GM10248 (cell line): ENCODE measurements around the gene KIAA1958.

Experiments used
- CTCF ChIA-PET: fragments of 300-600 bp; sonication (Branson Sonifier 250); formaldehyde crosslinking; extraction: SDS; loops from one replicate; lab custom pipeline; 2021; ENCODE audit warnings: antibody characterized with exemption; lab: Yijun Ruan, JAX
- POLR2A ChIA-PET: fragments of 350-650 bp; sonication (Branson Sonifier 250); formaldehyde crosslinking; extraction: SDS; loops from one replicate; lab custom pipeline; 2020; ENCODE audit warnings: antibody characterized with exemption; lab: Yijun Ruan, JAX
- DNase-seq: peaks from one replicate; pipeline ENCODE4 v3.0.0; 2012; ENCODE audit errors: extremely low spot score
- CTCF ChIP-seq: IDR thresholded peaks from 2 replicates; pipeline ENCODE4 v1.5.1; 2012; ENCODE audit warnings: mild to moderate bottlenecking, low read depth; ENCODE audit errors: extremely low read depth, missing control alignments, control extremely low read depth

KIAA1958 gene

DNA sequence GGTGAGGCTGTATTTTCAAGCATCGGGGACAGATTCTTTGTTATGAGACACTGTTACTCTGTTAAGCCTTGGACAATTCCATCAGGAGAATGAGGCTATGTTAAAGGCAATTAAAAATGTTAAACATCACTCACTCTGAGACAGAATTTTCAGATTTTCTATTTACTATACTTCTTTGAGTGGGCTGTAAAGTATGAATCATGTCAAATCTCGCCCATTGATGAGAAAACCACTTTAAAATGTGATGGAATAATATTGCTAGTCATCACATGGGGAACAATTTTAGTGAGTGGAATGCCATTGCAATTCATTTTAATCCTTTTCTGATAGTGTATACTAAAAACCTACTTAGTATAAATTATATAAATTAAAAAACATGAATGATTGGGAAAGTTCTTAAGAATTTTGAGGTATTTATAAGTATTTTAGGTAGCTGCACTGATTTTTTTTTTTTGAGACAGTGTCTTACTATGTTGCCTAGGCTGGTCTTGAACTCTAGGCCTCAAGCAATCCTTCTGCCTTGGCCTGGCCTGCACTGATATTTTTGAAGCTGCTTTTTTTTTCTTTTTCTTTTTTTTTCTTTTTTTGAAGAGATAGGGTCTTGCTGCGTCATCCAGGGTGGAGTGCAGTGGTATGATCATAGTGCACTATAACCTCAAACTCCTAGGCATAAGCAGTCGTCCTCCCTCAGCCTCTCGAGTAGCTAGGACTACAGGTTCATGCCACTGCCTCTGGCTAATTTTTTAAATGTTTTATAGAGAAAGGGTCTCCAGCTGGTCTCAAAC, 73.2 kb downstream of the KIAA1958 start:
- no peak for DNase-seq
- ChIA-PET CTCF (interaction anchor here (0.9 to 1.3 kb wide), 3 partner anchors 9 to 18 kb away, joined by 3 read pairs; no protein-coding TSS in a partner anchor), POLR2A (no interaction called here)
- no peak for TF ChIP-seq CTCF

DNA sequence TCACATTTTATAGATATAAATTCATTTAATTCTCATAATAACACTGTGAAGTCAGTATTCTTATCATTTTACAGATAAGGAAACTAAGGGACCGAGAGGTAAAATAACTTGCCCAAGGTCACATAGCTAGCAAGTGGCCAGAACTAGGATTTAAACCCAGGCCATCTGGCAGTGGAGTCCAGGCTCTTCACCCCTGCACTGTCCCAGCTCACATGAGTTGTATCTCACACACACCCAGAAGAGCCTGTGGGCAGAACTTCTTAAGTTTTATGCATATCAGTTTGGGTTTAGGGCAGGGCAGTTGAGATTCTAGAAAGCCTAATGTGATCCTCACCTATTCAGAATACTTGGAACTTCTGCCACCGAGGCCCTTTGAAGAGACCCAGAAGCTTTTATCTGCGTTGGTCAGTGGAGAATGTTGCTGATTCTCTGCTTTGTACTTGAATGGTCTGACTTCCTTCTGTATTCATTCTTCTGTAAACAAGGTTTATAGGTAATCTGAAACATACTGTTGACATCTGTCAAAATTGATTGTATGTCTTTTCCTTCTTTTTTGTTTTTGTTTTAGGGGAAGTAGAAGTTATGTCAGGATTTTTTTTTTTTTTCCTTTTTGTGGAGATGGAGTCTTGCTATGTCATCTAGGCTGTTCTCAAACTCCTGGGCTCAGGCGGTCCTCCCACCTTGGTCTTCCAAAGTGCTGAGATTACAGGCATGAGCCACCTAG, 75.8 kb downstream of the KIAA1958 start:
- ChIA-PET POLR2A (no interaction called here), CTCF (interaction anchor here (1.2 kb wide), 2 partner anchors 9 to 13 kb away, joined by 3 to 4 read pairs; no protein-coding TSS in a partner anchor)
- TF ChIP-seq CTCF: no peak
- no peak for DNase-seq

- ChIA-PET CTCF (interaction anchor here (0.9 to 1.7 kb wide), 3 partner anchors 10 to 14 kb away, joined by 3 to 8 read pairs (median 3); no protein-coding TSS in a partner anchor), POLR2A (no interaction called here)
- no peak for TF ChIP-seq CTCF
- no peak for DNase-seq
These were observed 82.6 kb downstream of the KIAA1958 start for GRCh38 chr9:112569186-112569585.

DNA sequence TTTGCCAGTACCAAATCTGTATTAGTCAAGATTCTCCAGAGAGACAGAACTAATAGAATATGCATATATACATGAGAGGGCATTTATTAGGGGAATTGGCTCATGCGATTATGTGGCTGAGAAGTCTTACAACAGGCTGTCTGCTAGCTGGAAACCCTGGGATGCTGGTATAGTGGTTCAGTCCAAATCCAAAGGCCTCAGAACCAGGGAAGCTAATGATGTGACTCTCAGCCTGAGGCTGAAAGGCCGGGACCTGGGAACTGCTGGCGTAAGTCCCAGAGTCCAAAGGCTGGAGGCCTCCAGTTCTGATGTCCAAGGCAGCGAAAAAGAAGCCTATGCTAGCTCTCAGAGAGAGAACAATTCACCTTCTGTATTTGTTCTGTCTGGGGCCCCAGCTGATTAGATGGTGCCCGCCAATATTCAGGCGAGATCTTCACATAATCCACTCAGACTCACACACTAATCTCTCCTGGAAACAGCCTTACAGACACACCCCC, 84.1 kb downstream of the KIAA1958 start:
- DNase-seq: no peak
- ChIA-PET POLR2A (no interaction called here), CTCF (interaction anchor here (0.7 to 1.5 kb wide), 3 partner anchors 11 to 127 kb away, joined by 3 to 4 read pairs (median 3); no protein-coding TSS in a partner anchor)
- no peak for TF ChIP-seq CTCF

DNA sequence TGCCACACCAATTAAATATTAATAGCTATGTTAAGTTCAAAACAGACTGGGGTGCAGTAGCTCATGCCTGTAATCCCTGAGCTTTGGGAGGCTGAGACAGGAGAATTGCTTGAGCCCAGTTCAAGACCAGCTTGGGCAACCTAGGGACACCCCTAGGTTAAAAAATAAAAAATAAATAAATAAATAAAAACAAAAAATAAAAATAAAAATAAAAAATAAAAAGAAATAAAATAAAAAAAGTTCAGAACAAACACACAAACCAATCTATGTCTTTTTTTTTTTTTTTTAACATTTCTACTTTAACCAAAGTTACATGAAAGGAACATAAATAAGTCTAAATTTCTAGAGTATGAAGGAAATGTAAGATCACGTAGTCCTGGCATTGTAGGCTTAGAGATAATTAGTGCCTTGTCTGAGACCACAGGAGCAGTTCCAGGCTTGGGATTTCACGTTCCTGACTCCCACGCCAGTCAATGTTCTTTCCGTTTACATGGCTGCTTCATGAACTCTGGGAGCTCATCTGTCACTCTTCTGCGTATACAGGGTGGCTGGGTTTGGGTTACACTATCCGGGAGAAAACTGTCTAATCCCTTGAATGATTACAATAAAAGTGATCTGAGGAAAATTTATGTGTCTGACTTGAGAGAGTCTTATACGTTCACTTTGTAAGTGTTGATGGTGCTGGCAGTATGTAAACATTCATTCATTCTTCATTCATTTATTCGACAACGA, 85.2 kb downstream of the KIAA1958 start:
- CTCF ChIA-PET: interaction anchor here (0.6 to 1.5 kb wide), 4 partner anchors 10 to 95 kb away, joined by 3 to 4 read pairs (median 3); no protein-coding TSS in a partner anchor
- no peak for TF ChIP-seq CTCF
- no peak for DNase-seq
- POLR2A ChIA-PET: no interaction called here

- ChIA-PET CTCF (interaction anchor here (1.5 kb wide), 1 partner anchor 10 kb away, joined by 4 read pairs; no protein-coding TSS in a partner anchor), POLR2A (no interaction called here)
- TF ChIP-seq CTCF: no peak
- no peak for DNase-seq
These were observed 85.8 kb downstream of the KIAA1958 start for GRCh38 chr9:112572416-112572815.
